GM19351 (cell line): ENCODE measurements around the gene NANOG.
"Not testable (repeated sequence)": the region's sequence is repeated elsewhere in the genome, so short reads cannot be mapped to it uniquely, and the experiment has no call there.

Experiments used
- ATAC-seq: cut with Tn5 transposase; IDR thresholded peaks from one replicate; pipeline ENCODE4 v1.9.1; 2021; ENCODE audit warnings: mild to moderate bottlenecking, moderate library complexity; ENCODE audit not compliant: unreplicated experiment

The NANOG gene

GRCh38 chr12:7798750-7799308, 9.6 kb downstream of the NANOG start:
- ATAC-seq: not testable (repeated sequence)

GRCh38 chr12:7801460-7801859, 12.3 kb downstream of the NANOG start:
- no peak for ATAC-seq

- ATAC-seq: not testable (repeated sequence)
Measured at GRCh38 chr12:7806319-7806718, 17.1 kb downstream of the NANOG start.

- no peak for ATAC-seq
Measured at GRCh38 chr12:7806863-7807487, 17.8 kb downstream of the NANOG start.

- ATAC-seq: not testable (repeated sequence)
Measured at GRCh38 chr12:7825754-7826153, 36.6 kb downstream of the NANOG start.

- not testable (repeated sequence) for ATAC-seq
Measured at GRCh38 chr12:7829737-7830136, 40.5 kb downstream of the NANOG start.

- no peak for ATAC-seq
Measured at GRCh38 chr12:7832059-7832696, 43.0 kb downstream of the NANOG start.

- ATAC-seq: not testable (repeated sequence)
Measured at GRCh38 chr12:7833201-7833600, 44.0 kb downstream of the NANOG start.

GRCh38 chr12:7833831-7834230, 44.6 kb downstream of the NANOG start:
- ATAC-seq: no peak

GRCh38 chr12:7834701-7835100, 45.5 kb downstream of the NANOG start:
- ATAC-seq: no peak

GRCh38 chr12:7835116-7835515, 45.9 kb downstream of the NANOG start:
- ATAC-seq: no peak

GRCh38 chr12:7835766-7836165, 46.6 kb downstream of the NANOG start:
- no peak for ATAC-seq

- ATAC-seq: no peak
Measured at GRCh38 chr12:7837366-7837765, 48.2 kb downstream of the NANOG start.

- not testable (repeated sequence) for ATAC-seq
Measured at GRCh38 chr12:7839226-7839625, 50.0 kb downstream of the NANOG start.

GRCh38 chr12:7839848-7840247, 50.6 kb downstream of the NANOG start:
- not testable (repeated sequence) for ATAC-seq

- not testable (repeated sequence) for ATAC-seq
Measured at GRCh38 chr12:7842444-7842843, 53.2 kb downstream of the NANOG start.

GRCh38 chr12:7843149-7843548, 53.9 kb downstream of the NANOG start:
- not testable (repeated sequence) for ATAC-seq

GRCh38 chr12:7843583-7843982, 54.4 kb downstream of the NANOG start:
- not testable (repeated sequence) for ATAC-seq

GRCh38 chr12:7844116-7844515, 54.9 kb downstream of the NANOG start:
- no peak for ATAC-seq

- peak; percentile 48 for ATAC-seq
Measured at GRCh38 chr12:7847226-7848097, 58.3 kb downstream of the NANOG start.

GRCh38 chr12:7848098-7848422, 58.9 kb downstream of the NANOG start:
- not testable (repeated sequence) for ATAC-seq
